K562 (cell line): ENCODE results near the gene PCOLCE2. TPM values are rescaled to one million over a fixed set of nuclear protein-coding genes. Genes with fewer than 3 reads are reported as not detected.

Experiments used
- ATAC-seq: fragments of 200-7000 bp; cut with Tn5 transposase; 3 replicates; pipeline ENCODE4 v1.9.1; 2020; ENCODE audit warnings: moderate library complexity
- BruUV-seq: library from RNA; stranded (reverse); fragments of 400-500 nt; replicated peaks from 2 replicates; lab custom pipeline; 2021; lab: Mats Ljungman, UMichigan
- CTCF ChIA-PET: fragments of 300-600 bp; formaldehyde crosslinking; extraction: SDS; loops from one replicate; lab custom pipeline; 2021; ENCODE audit warnings: low intra/inter-chr PET ratio; lab: Yijun Ruan, JAX
- POLR2A ChIA-PET: fragments of 300-600, 350-650 bp; sonication (Branson Sonifier 250); formaldehyde crosslinking; extraction: SDS; loops from one replicate; lab custom pipeline; 2021; ENCODE audit warnings: antibody characterized with exemption, inconsistent platforms; lab: Yijun Ruan, JAX
- DNase-seq, 4 experiments: peaks; one replicate each; pipeline versions ENCODE4 v3.0.0 to v3.0.0-alpha.2; 2011 to 2018; ENCODE audit warnings: low spot score in 3 of 4, mixed read lengths in 3 of 4; ENCODE audit errors: extremely low read depth in 1 of 4
- FAIRE-seq: peaks from 2 replicates; lab custom pipeline; 2011; peaks lifted over from hg19 to GRCh38; lab: Jason Lieb, UNC
- H2AFZ ChIP-seq: 2 replicates; pipeline ENCODE4 v1.6.0; 2011; ENCODE audit warnings: low read depth, low read length, control low read depth, inconsistent platforms
- H3K27ac ChIP-seq: fragments of 200-600 bp; 3 replicates; pipeline ENCODE4 v1.8.0; 2011; ENCODE audit warnings: low read depth, mild to moderate bottlenecking, control low read depth, inconsistent platforms, low read length, moderate library complexity, mixed read lengths; ENCODE audit errors: extremely low read depth
- H3K27me3 ChIP-seq, 2 experiments: fragments of 300-600 bp in 1 of 2; 2 replicates in 1 of 2; 3 replicates in 1 of 2; pipeline versions ENCODE4 v1.6.0 to v1.8.0; 2011; ENCODE audit warnings: inconsistent platforms in 2 of 2, low read length in 2 of 2, mild to moderate bottlenecking in 1 of 2, mixed read lengths in 1 of 2, moderate library complexity in 1 of 2; ENCODE audit not compliant: control insufficient read depth in 2 of 2, insufficient read depth in 2 of 2
- H3K36me3 ChIP-seq: fragments of 300-600 bp; 3 replicates; pipeline ENCODE4 v1.8.0; 2011; ENCODE audit warnings: mild to moderate bottlenecking, low read length, inconsistent platforms; ENCODE audit not compliant: control insufficient read depth, insufficient read depth
- H3K4me1 ChIP-seq, 2 experiments: fragments of 200-600 bp in 1 of 2; replicated peaks in 1 of 2; 2 replicates in 1 of 2; 3 replicates in 1 of 2; pipeline versions ENCODE4 v1.5.1 to v1.8.0; 2011; ENCODE audit warnings: inconsistent platforms in 2 of 2, low read length in 2 of 2, mild to moderate bottlenecking in 1 of 2, mixed read lengths in 1 of 2, moderate library complexity in 1 of 2; ENCODE audit not compliant: control insufficient read depth in 2 of 2, insufficient read depth in 2 of 2
- H3K4me2 ChIP-seq: 2 replicates; pipeline ENCODE4 v1.6.1; 2011; ENCODE audit warnings: low read length, control low read depth, inconsistent platforms, mixed read lengths; ENCODE audit not compliant: insufficient read depth
- H3K4me3 ChIP-seq: fragments of 200-600 bp; sonication (generic), shearing (Covaris generic); 2 replicates; pipeline ENCODE4 v1.5.1; 2016; ENCODE audit warnings: control low read depth, inconsistent platforms
- H3K79me2 ChIP-seq: fragments of 200-600 bp; 3 replicates; pipeline ENCODE4 v1.8.0; 2011; ENCODE audit warnings: low read length, inconsistent platforms; ENCODE audit not compliant: control insufficient read depth, insufficient read depth
- H3K9ac ChIP-seq, 2 experiments: 2 replicates each; pipeline versions ENCODE4 v1.6.0 to v1.6.1; 2011; ENCODE audit warnings: low read depth in 2 of 2, low read length in 2 of 2, control low read depth in 1 of 2, inconsistent platforms in 1 of 2, mild to moderate bottlenecking in 1 of 2, mixed read lengths in 1 of 2; ENCODE audit not compliant: insufficient read depth in 1 of 2
- H3K9me1 ChIP-seq: one replicate; pipeline ENCODE4 v1.6.0; 2011; ENCODE audit warnings: inconsistent platforms, mild to moderate bottlenecking, low read length, moderate library complexity; ENCODE audit not compliant: control insufficient read depth, insufficient read depth
- H3K9me3 ChIP-seq: replicated peaks from 2 replicates; pipeline ENCODE4 v1.5.1; 2011; ENCODE audit warnings: low read depth, low read length, inconsistent platforms; ENCODE audit not compliant: control insufficient read depth, insufficient read depth
- H4K20me1 ChIP-seq: replicated peaks from 2 replicates; pipeline ENCODE4 v1.6.1; 2011; ENCODE audit warnings: low read length, inconsistent platforms, mixed read lengths; ENCODE audit not compliant: control insufficient read depth, insufficient read depth
- PTBP1 ChIP-seq: fragments of 200-400 bp; formaldehyde crosslinking; IDR thresholded peaks from 2 replicates; pipeline ENCODE4 v1.6.1; 2017; ENCODE audit warnings: low read depth, low read length
- SIN3A ChIP-seq, 2 experiments: fragments of 150-350 bp in 1 of 2; IDR thresholded peaks; 2 replicates each; pipeline ENCODE4 v1.6.1; 2011 to 2016; ENCODE audit warnings: borderline replicate concordance in 2 of 2, low read depth in 2 of 2, low read length in 2 of 2, mild to moderate bottlenecking in 2 of 2, moderate library complexity in 2 of 2; ENCODE audit not compliant: control insufficient read depth in 1 of 2
- TAF15 ChIP-seq: fragments of 200-400 bp; formaldehyde crosslinking; IDR thresholded peaks from 2 replicates; pipeline ENCODE4 v1.6.1; 2017; ENCODE audit warnings: mild to moderate bottlenecking, low read depth, low read length, moderate library complexity
- ZBED1 ChIP-seq: IDR thresholded peaks from 2 replicates; pipeline ENCODE4 v1.6.1; 2014
- ZNF445 ChIP-seq: fragments of 250-450 bp; sonication (Bioruptor Pico); IDR thresholded peaks from 2 replicates; pipeline ENCODE4 v1.4.0; 2020; ENCODE audit warnings: low read depth, mild to moderate bottlenecking, moderate library complexity
- ZZZ3 ChIP-seq: fragments of 450-650 bp; IDR thresholded peaks from 2 replicates; pipeline ENCODE4 v1.6.1; 2016; ENCODE audit warnings: antibody characterized with exemption, mild to moderate bottlenecking, moderate library complexity
- WGBS: fragments of 100-300 bp; shearing (Covaris generic); methylation state at CpG from one replicate; pipeline ENCODE4 v1.1.6; 2016; ENCODE audit warnings: low coverage, mixed read lengths; ENCODE audit not compliant: insufficient coverage; ENCODE audit errors: missing lambda C conversion rate; 5-methylcytosine and 5-hydroxymethylcytosine counted together
- in situ Hi-C: fragments of 300-500 bp; cut with MboI; formaldehyde crosslinking; loops from 4 replicates; pipeline ENCODE4 v1.15.0; 2018; ENCODE audit warnings: inconsistent platforms, mixed read lengths
- intact Hi-C: fragments of 100-400 bp; cut with micrococcal nuclease; formaldehyde crosslinking; loops from 2 replicates; pipeline ENCODE4 v1.14.2; 2022
- polyA plus RNA-seq, 8 experiments: library from polyadenylated mRNA; depleted of rRNA in 4 of 8; stranded (reverse) in 5 of 8; unstranded in 3 of 8; fragments of >200 nt; fragmentation: Nextera tagmentation in 2 of 8; fragmentation: Illumina TruSeq in 1 of 8; extraction: Ambion mirVana in 2 of 8; extraction: Trizol in 1 of 8; gene quantifications; 2 replicates each; pipeline versions ENCODE4 v1.2.1 to v1.2.3, GENCODE V29; 2011 to 2014; ENCODE audit warnings: inconsistent platforms in 1 of 8, missing spikeins in 1 of 8
- total RNA-seq, 7 experiments: library from RNA; depleted of rRNA in 6 of 7; stranded (reverse); fragments of >200 nt in 6 of 7; fragmentation: Illumina TruSeq in 2 of 7; extraction: Trizol in 2 of 7; gene quantifications; 2 replicates each; pipeline versions ENCODE4 v1.2.1 to v1.2.3, GENCODE V29; 2011 to 2021; ENCODE audit warnings: low replicate concordance in 1 of 7
- TF ChIP-seq, protein P1 (sequence below), 2 experiments: IDR thresholded peaks in 1 of 2; conservative IDR thresholded peaks in 1 of 2; 2 replicates each; pipeline ENCODE4 v1.6.1; 2016; ENCODE audit warnings: low read depth in 2 of 2, mild to moderate bottlenecking in 1 of 2, missing compliant biosample characterization in 1 of 2, missing genetic modification characterization in 1 of 2, moderate library complexity in 1 of 2
- TF ChIP-seq, protein P2 (sequence below): fragments of 450-650 bp; IDR thresholded peaks from 2 replicates; pipeline ENCODE4 v1.6.1; 2016; ENCODE audit warnings: missing biosample characterization, missing genetic modification characterization
- TF ChIP-seq, protein P3 (sequence below), 2 experiments: fragments of 450-650 bp; IDR thresholded peaks; 2 replicates each; pipeline ENCODE4 v1.6.1; 2018; ENCODE audit warnings: mild to moderate bottlenecking in 2 of 2, low read depth in 1 of 2; ENCODE audit not compliant: partially characterized antibody in 2 of 2
- TF ChIP-seq, protein P4 (sequence below): fragments of 250-450 bp; sonication (Bioruptor Pico); IDR thresholded peaks from 2 replicates; pipeline ENCODE4 v1.5.0; 2020; ENCODE audit warnings: mild to moderate bottlenecking

The PCOLCE2 gene
- total and polyA plus RNA-seq, 9 of the 15 experiments (the other 6 are each of a cell fraction or from before 2014, with no cell fraction given), result 0.18 to 1.2 (median 0.65) TPM

DNA sequence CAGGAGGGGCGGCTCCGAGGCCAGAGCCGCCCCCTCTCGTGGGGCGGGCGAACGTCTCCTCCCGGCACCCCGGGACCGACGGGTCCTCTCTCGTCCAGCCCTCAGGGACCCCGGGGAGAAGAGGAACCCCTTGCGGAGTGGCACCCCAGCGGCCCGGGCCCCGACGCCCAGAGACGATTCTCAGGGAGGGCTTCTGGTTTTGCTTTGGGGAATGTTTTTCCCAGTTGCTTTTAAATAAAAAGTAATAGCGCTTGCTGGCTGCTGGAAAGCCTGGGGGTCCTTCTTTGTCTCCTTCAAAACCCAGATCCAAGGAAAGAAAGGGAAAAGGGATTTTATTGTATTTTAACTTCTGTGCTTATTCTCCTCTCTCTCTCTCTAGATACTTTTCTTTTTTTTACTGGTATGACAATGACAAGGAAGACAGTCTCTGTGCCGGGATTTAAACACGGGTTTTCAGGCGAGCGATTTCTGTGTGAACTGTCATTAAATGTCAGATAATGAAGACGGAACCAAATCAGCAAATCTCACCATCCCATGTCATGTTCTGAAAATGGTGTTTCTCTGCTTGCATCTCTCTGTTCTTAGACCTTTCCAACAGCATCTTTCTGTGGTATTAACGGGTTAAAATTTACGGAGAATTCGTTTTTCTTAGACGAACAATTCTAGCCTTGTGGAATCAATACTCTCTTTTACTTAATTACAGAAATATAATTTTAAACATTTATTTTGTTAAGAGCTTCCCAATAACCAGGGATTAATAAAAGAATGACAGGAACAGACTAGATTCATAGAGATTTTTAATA lies 530 bp upstream of the PCOLCE2 start:
- peak overlapping the region; percentile 44 for H3K4me3 ChIP-seq
- peaks cover 0 to 11% of the 10 kb centered on the region in 2 experiments; a peak in 1 of 5 replicates for H3K27me3 ChIP-seq
- FAIRE-seq (no peak), ATAC-seq (no peak; the same call in 2 of the 3 replicates), DNase-seq (no peak)
- CTCF ChIA-PET, result no interaction called here
- POLR2A ChIA-PET, result no interaction called here
- peak overlapping the region; percentile 74 for H2AFZ ChIP-seq
- peak overlapping the region; percentile 49 to 87; a peak in 3 of 4 replicates for H3K9ac ChIP-seq
- no peaks in the 10 kb centered on the region for H3K79me2 ChIP-seq
- H3K4me1 ChIP-seq, result peaks cover 5 to 14% of the 10 kb centered on the region in 2 experiments; a peak in 3 of 5 replicates
- in situ Hi-C loops (no loop called here), intact Hi-C loops (loop anchor here (5.0 kb wide), 1 partner anchor 37 kb away; no protein-coding TSS in a partner anchor)
- no peaks in the 10 kb centered on the region for H3K9me1 ChIP-seq
- H3K36me3 ChIP-seq, result no peaks in the 10 kb centered on the region
- peak overlapping the region; percentile 67 for H3K4me2 ChIP-seq
- no TSS peak for BruUV-seq
- no peak overlapping the region for H3K27ac ChIP-seq
- no peaks in the 10 kb centered on the region for H3K9me3 ChIP-seq
- H4K20me1 ChIP-seq, result no peaks in the 10 kb centered on the region
- 14% methylated on average over 24 of the region's 29 CpGs for WGBS
- no peak for TF ChIP-seq SIN3A (IDR thresholded peaks at IDR 0.05; ENCODE audit: borderline replicate concordance in 2 of 2, control insufficient read depth in 1 of 2, low read depth in 2 of 2, low read length in 2 of 2)
- TF ChIP-seq PTBP1, result no peak
- TF ChIP-seq TAF15, result no peak
- TF ChIP-seq, protein P1, sequence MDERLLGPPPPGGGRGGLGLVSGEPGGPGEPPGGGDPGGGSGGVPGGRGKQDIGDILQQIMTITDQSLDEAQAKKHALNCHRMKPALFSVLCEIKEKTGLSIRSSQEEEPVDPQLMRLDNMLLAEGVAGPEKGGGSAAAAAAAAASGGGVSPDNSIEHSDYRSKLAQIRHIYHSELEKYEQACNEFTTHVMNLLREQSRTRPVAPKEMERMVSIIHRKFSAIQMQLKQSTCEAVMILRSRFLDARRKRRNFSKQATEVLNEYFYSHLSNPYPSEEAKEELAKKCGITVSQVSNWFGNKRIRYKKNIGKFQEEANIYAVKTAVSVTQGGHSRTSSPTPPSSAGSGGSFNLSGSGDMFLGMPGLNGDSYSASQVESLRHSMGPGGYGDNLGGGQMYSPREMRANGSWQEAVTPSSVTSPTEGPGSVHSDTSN (CRISPR knock-in tag; IDR thresholded peaks at IDR 0.05; ENCODE audit: low read depth), result no peak
- TF ChIP-seq, protein P1 (tag; conservative IDR thresholded peaks at IDR 0.05; ENCODE audit: low read depth), result no peak
- no peak for TF ChIP-seq ZZZ3
- TF ChIP-seq, protein P2, sequence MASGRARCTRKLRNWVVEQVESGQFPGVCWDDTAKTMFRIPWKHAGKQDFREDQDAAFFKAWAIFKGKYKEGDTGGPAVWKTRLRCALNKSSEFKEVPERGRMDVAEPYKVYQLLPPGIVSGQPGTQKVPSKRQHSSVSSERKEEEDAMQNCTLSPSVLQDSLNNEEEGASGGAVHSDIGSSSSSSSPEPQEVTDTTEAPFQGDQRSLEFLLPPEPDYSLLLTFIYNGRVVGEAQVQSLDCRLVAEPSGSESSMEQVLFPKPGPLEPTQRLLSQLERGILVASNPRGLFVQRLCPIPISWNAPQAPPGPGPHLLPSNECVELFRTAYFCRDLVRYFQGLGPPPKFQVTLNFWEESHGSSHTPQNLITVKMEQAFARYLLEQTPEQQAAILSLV, result no peak
- TF ChIP-seq, protein P3, sequence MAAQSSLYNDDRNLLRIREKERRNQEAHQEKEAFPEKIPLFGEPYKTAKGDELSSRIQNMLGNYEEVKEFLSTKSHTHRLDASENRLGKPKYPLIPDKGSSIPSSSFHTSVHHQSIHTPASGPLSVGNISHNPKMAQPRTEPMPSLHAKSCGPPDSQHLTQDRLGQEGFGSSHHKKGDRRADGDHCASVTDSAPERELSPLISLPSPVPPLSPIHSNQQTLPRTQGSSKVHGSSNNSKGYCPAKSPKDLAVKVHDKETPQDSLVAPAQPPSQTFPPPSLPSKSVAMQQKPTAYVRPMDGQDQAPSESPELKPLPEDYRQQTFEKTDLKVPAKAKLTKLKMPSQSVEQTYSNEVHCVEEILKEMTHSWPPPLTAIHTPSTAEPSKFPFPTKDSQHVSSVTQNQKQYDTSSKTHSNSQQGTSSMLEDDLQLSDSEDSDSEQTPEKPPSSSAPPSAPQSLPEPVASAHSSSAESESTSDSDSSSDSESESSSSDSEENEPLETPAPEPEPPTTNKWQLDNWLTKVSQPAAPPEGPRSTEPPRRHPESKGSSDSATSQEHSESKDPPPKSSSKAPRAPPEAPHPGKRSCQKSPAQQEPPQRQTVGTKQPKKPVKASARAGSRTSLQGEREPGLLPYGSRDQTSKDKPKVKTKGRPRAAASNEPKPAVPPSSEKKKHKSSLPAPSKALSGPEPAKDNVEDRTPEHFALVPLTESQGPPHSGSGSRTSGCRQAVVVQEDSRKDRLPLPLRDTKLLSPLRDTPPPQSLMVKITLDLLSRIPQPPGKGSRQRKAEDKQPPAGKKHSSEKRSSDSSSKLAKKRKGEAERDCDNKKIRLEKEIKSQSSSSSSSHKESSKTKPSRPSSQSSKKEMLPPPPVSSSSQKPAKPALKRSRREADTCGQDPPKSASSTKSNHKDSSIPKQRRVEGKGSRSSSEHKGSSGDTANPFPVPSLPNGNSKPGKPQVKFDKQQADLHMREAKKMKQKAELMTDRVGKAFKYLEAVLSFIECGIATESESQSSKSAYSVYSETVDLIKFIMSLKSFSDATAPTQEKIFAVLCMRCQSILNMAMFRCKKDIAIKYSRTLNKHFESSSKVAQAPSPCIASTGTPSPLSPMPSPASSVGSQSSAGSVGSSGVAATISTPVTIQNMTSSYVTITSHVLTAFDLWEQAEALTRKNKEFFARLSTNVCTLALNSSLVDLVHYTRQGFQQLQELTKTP (IDR thresholded peaks at IDR 0.05; ENCODE audit: low read depth in 1 of 2, partially characterized antibody in 2 of 2), result no peak
- TF ChIP-seq, protein P4, sequence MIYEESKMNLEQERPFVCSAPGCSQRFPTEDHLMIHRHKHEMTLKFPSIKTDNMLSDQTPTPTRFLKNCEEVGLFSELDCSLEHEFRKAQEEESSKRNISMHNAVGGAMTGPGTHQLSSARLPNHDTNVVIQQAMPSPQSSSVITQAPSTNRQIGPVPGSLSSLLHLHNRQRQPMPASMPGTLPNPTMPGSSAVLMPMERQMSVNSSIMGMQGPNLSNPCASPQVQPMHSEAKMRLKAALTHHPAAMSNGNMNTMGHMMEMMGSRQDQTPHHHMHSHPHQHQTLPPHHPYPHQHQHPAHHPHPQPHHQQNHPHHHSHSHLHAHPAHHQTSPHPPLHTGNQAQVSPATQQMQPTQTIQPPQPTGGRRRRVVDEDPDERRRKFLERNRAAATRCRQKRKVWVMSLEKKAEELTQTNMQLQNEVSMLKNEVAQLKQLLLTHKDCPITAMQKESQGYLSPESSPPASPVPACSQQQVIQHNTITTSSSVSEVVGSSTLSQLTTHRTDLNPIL (CRISPR knock-in tag), result no peak
- TF ChIP-seq ZNF445 (CRISPR knock-in tag), result no peak
- no peak for TF ChIP-seq ZBED1
